Stimulated activated CD8-positive, alpha-beta memory T cell treated with anti-CD3 and anti-CD28 coated beads, Interleukin-12 subunit alpha, Interleukin-12 subunit beta, amount 100 ng/mL, for 1 hour (primary cell): ENCODE results near the gene FAM8A1.

Experiments
- DNase-seq: peaks from one replicate; pipeline ENCODE4 v3.0.0-alpha.2; 2020; ENCODE audit warnings: low read depth

FAM8A1 gene

GRCh38 chr6:17602888-17603287 is 2.8 kb downstream of the FAM8A1 start:
- DNase-seq: no peak

GRCh38 chr6:17606606-17607005 is 6.5 kb downstream of the FAM8A1 start:
- no peak for DNase-seq

- DNase-seq: no peak
Observed at GRCh38 chr6:17610835-17611234, 10.7 kb downstream of the FAM8A1 start.

- no peak for DNase-seq
Observed at GRCh38 chr6:17612048-17612447, 11.9 kb downstream of the FAM8A1 start.

- DNase-seq: no peak
Observed at GRCh38 chr6:17615794-17616193, 15.7 kb downstream of the FAM8A1 start.

- no peak for DNase-seq
Observed at GRCh38 chr6:17621003-17621402, 20.9 kb downstream of the FAM8A1 start.

- DNase-seq: no peak
Observed at GRCh38 chr6:17622144-17622543, 22.0 kb downstream of the FAM8A1 start.

DNA sequence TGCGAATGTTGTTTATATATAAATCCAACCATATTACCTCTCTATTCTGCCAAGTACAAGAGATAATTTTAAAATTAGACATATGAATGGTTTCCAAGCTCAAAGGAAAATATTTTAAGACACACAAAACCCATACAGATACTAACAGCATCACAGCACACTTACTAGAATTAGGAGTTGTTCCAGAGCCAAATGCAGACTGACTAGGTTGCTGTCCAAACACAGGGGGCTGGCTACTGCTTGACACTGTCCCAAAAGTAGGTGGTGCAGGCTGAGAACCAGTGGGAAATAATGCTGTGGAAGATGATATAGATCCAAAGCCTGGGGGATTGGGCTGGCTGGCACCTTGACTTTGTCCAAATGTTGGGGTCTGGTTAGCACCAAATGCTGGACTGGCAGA is 24.3 kb downstream of the FAM8A1 start:
- no peak for DNase-seq

DNA sequence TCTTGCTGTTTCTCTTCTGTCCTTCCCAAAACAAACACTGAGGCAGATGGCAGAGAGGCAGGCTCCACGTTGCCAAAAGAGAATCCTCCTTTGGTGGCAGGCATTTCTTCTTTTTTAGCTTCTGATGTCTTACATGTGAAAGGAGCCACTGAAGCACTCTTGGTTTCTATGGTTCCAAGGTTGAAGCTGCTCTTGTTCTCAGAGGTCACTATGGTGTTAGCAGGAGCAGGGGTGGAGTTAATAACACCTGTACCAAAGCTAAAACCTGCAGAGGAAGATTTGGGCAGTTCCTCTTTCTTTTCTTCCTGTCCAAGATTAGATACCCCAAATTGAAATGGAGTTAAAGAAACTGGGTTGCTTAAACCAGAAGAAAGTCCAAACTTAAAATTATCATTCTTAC is 28.8 kb downstream of the FAM8A1 start:
- DNase-seq: no peak

- DNase-seq: no peak
Observed at GRCh38 chr6:17629824-17630510, 29.9 kb downstream of the FAM8A1 start.

DNA sequence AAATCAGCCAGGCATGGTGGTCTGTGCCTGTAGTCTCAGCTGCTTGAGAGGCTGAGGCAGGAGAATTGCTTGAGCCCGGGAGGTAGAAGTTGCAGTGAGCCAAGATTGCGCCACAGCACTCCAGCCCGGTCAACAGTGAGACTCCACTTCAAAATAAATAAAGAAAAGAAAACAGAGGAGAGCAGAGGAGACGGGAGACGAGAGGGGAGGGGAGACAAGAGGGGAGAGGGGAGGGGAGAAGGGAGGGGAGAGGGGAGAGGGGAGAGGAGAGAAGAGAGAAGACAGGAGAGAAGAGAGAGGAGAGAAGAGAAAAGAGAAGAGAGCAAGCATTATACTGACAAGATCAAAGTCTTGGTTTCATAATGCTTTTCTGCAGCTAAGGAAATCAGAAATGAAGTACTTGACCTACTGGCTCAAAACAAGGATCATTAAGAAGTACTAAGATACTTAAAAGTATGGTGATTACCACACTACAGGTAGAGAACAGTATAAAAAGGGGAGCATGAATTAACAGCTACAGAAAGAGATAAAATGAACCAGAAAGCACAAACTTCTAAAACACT is 30.5 kb downstream of the FAM8A1 start:
- no peak for DNase-seq

DNA sequence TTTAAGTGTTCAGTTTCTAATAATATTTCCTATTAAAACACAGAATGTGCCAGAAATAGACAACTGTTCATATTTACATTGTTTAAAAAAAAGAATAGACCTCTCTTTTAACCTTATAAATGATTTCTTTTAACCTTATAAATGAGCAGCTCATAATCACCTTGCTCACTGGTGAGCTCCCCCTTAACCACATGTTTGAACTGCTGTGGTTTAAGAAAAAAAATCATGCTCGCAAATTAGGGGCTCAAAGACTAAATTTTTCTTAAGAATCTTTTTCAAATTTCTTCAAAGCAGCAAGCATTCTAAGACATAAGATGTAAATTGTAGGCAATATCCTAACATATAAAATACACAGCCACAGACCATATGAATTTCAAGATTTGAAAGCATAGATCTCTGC is 32.8 kb downstream of the FAM8A1 start:
- DNase-seq: no peak

DNA sequence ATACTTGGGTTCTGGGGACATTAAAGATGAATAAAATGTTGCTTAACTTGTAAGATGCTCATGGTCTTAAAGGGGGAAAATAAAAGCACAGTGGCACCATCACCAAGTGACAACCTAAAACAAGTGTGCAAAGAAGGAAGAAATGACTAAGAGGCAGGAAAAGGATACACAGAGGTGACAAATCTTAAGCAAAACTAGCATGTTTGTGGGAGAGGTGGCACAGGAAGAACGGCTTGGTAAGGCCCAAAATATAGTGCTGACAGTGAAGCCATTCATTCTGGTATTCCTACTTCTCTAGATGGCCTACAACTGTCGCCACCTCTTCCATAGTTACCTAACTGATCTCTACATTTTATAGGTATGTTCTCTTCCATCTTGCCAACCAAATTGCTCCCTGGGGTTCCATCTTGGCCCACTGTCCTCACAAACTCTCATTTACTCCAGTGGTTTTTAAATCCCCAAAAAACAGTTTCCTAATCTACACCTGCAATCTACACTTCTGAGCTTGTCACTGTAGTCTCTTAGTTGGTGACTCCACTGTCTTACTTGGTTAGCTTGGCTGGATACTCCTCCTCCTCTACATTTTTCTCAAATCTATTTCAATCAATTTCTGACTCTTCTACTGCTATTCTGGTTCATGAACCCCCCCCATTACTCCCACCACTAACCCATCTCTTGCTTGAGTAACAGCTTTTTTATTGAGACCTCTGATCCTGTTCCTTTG is 33.5 kb downstream of the FAM8A1 start:
- peak; percentile 14 for DNase-seq

DNA sequence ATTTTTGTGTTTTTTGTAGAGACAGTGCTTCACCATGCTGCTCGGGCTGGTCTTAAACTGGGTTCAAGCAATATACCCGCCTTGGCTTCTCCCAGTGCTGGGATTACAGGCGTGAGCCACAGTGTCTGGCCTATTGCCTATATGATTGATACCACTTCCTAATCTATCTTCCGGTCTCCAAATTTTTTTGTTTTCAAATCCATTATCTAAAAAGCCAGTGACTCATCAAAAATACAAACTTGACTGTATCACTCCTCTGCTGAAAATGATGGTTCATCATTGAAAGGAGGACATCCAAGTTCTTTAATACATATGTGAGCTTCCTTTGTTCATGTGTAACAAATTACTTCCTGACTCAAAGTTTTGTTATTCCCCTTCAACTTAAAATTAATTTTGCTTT is 35.5 kb downstream of the FAM8A1 start:
- no peak for DNase-seq

DNA sequence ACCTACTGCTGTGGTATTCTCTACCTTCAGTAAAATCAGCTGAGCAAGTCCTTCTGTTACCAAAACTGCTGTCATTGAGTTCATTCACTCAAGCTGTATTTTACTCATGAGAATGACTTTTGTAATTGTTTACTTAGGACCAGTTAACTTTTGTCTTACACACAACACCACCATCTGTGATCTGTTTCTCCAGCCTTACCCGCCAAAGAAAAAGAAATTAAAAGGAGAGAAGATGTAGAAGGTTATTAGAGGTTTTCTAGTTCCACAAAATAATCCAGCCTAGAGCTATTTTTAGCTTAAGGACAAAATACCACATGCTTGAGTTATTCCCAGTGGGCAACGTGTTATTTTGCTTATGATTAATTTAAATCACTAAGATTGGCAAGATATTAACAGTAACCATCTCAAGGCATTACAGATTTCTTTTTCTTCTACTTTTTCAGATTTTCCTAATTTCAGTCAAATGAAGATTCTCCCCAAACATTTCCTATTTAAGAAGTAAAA is 38.2 kb downstream of the FAM8A1 start:
- no peak for DNase-seq

DNA sequence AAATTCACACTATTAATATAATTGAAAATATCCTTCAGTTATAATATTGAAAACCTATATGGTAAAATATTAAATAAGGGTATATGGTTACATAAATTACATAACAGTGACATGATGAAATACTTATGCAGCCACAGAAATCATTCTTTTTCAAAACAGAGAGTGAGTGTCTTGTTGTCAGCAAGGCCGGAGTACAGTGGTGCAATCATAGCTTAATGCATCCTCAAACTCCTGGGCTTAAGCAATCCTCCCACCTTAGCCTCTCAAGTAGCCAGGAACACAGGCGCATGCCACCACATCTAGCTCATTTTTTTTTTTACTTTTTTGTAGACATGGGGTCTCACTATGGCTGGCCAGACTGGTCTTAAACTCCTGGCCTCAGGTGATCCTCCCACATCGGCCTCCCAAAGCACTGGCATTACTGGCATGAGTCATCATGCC is 40.4 kb downstream of the FAM8A1 start:
- DNase-seq: no peak

GRCh38 chr6:17648745-17649144 is 48.6 kb downstream of the FAM8A1 start:
- DNase-seq: no peak

- no peak for DNase-seq
Observed at GRCh38 chr6:17650656-17651309, 50.7 kb downstream of the FAM8A1 start.

DNA sequence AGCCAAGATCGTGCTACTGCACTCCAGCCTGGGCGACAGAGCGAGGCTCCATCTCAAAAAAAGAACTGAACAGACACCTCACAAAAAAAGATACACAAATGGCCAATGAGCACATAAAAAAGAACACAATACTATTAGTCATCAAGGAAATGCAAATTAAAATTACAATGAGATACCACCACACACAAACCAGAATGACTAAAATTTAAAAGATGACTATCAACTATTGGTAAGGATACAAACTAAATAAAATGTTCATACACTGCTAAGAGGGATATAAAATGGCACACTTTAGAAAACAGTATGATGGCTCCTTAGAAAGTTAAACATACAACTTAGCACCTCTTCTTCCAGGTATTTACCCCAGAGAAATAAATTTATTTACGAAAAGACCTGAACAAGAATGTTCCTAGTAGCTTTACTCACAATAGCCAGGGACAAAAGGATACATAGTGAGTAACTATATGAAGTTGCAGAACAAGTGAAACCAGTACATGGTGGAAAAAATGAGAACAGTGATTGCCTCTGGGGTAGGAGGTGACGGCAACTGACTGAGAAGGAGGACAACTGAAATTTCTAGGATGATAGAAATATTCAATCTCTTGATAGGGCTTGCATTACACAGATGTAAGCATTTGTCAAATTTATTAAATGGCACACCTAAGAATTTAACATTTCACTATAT is 53.2 kb downstream of the FAM8A1 start:
- DNase-seq: no peak

- DNase-seq: no peak
Observed at GRCh38 chr6:17656092-17656491, 56.0 kb downstream of the FAM8A1 start.

GRCh38 chr6:17656644-17657043 is 56.5 kb downstream of the FAM8A1 start:
- no peak for DNase-seq
